WI38 (cell line): ENCODE measurements around the gene NDUFV3.
A peak's percentile ranks its signal among the peaks of the same experiment; 100 is the strongest.
"Not testable (repeated sequence)": the region's sequence is repeated elsewhere in the genome, so short reads cannot be mapped to it uniquely, and the experiment has no call there.

Experiments
- H3K4me3 ChIP-seq: 2 replicates; pipeline ENCODE4 v1.5.1; 2011; ENCODE audit warnings: low read depth, mild to moderate bottlenecking, control low read depth, low read length
- TF ChIP-seq, protein P1 (sequence below): IDR thresholded peaks from 2 replicates; pipeline ENCODE4 v1.5.1; 2012; ENCODE audit warnings: low read depth, mild to moderate bottlenecking, control low read depth, low read length

Gene NDUFV3

DNA sequence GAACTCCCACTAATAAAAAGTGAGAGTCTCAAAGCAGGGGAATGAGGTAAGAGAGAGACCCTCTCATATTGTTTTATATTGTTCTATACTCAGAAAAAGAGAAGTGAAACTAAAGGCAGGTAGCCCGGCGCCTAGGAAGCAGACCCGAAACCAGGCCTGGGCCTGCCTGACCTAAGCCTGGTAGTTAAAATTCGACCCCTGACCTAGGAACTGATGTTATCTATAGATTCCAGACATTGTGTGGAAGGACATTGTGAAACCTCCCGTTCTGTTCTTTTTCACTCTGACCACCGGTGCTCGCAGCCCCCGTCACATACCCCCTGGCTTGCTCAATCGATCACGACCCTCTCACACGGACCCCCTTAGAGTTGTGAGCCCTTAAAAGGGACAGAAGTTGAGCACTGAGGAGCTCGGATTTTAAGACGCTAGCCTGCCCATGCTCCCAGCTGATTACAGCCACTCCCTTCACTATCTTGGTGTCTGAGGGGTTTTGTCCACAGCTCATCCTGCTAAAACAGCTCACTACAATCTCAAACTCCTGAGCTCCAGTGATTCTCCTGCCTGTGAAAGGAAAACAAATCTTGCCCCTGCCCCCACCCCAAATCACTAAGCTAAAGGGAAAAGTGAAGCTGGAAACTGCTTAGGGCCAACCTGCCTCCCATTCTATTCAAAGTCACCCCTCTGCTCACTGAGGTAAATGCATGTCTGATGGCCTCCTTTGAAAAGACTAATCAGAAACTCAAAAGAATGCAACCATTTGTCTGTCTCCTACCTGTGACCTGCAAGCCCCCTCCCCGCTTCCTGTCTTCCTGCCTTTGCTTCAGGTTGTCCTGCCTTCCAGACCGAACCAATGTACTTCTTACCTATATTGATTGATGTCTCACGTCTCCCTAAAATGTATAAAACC, 44.2 kb downstream of the NDUFV3 start:
- H3K4me3 ChIP-seq, result not testable (repeated sequence)

DNA sequence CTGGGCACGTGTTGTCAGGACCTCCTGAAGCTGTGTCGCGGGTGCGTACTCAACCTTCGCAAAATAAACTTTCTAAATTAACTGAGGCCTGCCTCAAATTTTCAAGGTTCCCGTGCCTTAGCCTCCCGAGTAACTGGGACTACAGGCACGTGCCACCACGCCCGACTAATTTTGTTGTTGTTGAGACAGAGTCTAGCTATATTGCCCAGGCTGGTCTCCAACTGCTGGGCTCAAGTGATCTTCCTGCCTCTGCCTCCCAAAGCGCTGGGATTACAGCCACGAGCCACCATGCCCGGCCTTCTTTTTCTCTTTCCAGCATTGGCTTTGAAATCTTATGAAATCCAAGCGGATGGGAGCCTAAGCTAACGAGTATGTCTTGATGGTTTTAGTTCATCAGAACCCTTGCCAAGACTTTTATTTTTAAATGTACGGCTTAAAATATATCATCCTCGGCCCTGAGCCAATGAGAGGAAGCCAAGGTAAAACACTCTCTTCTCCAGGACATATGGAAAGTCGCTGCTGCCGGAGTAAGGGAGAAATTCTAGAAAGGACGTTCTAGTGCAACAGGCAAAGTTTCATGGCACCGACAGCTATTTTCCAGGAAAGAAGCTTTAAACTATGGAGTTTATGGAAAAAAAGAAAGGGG, 45.0 kb downstream of the NDUFV3 start:
- no peak overlapping the region for H3K4me3 ChIP-seq
- TF ChIP-seq, protein P1, sequence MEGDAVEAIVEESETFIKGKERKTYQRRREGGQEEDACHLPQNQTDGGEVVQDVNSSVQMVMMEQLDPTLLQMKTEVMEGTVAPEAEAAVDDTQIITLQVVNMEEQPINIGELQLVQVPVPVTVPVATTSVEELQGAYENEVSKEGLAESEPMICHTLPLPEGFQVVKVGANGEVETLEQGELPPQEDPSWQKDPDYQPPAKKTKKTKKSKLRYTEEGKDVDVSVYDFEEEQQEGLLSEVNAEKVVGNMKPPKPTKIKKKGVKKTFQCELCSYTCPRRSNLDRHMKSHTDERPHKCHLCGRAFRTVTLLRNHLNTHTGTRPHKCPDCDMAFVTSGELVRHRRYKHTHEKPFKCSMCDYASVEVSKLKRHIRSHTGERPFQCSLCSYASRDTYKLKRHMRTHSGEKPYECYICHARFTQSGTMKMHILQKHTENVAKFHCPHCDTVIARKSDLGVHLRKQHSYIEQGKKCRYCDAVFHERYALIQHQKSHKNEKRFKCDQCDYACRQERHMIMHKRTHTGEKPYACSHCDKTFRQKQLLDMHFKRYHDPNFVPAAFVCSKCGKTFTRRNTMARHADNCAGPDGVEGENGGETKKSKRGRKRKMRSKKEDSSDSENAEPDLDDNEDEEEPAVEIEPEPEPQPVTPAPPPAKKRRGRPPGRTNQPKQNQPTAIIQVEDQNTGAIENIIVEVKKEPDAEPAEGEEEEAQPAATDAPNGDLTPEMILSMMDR, result no peak

DNA sequence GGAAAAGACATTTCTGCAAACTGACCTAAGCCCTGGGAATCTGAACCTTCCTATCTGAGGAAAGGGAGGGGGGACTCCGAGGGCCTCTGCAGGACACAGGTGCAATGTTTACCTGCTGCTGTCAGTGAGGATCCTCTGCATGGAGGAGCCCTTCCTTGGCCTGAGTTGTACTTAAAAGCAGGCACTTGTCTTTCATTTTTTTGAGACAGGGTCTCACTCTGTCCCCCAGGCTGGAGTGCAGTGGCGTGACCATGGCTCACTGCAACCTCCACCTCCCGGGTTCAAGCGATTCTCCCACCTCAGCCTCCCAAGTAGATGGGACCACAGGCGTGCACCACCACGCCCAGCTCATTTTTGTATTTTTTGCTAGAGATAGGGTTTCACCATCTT, 45.5 kb downstream of the NDUFV3 start:
- not testable (repeated sequence) for H3K4me3 ChIP-seq

DNA sequence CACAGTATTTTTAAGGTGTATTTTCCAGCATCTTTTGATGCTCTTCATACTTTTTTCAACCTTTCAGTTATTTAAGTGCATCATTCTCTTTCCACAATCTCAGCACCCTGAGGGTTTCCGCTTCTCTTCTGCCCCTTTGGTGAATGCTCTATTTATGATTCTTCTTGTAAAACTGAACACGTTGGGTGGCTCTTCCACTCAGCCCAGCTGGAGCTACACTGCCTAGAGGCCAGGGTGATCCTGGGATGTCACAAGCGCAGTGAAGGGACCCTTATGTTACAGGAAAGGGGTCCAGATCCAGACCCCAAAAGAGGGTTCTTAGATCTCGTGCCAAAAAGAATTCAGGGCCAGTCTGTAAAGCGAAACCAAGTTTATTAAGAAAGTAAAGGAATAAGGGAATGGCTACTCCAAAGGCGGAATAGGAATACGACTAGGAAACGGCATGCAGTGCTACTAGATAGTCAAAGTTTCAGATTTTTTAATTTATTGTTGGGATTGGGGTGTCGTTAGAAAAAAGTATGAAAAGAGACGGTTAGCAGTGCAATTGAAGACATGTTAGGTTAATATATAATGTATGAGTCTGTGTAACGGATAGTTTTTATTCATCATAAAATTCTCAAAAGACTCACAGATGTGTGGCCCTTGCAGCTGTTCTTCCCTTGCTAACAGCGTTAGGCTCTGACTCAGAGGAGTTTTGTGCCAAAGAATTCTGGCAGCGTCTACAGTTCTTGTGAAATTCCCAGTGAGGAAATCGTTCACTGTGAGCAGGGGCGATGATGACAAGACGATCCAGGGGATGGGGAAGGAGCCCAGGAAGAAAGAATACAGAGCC, 46.7 kb downstream of the NDUFV3 start:
- TF ChIP-seq, protein P1, result no peak
- H3K4me3 ChIP-seq, result peak overlapping the region; percentile 48

DNA sequence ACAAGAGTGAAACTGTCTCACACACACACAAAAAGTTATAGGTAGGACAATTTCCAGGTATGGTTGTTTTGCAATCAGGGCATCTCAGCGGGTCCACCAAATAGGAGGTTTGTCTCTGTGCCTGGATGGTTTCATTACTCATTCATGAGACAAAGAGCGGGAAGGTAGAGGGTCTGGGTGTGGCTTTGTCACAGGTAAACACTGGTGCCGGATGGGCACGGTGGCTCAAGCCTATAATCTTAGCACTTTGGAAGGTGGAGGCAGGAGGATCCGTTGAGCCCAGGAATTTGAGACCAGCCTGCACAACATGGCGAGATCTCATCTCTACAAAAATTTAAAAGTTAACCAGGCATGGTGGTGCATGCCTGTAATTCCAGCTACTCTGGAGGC, 48.6 kb downstream of the NDUFV3 start:
- no peak overlapping the region for H3K4me3 ChIP-seq
- TF ChIP-seq, protein P1, result no peak

DNA sequence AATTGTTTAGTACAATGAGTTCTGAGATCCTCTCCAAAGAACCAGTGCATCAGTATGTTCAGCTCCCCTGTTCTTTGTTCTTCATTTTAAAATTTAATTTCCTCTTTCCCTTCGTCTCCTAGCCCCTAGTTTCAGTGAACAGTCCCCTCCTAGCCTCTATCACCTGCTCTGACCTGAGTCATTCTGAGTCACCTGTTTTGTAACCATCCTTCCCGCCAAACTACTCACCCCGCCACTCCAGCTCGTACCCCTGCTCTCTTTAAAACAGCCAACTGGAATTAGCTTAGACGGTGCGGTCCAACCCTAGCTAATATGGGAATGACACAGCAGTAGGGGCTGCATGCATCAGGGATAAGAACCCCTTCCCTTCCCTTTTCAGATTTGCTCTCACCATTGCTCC, 49.1 kb downstream of the NDUFV3 start:
- TF ChIP-seq, protein P1, result no peak
- no peak overlapping the region for H3K4me3 ChIP-seq

DNA sequence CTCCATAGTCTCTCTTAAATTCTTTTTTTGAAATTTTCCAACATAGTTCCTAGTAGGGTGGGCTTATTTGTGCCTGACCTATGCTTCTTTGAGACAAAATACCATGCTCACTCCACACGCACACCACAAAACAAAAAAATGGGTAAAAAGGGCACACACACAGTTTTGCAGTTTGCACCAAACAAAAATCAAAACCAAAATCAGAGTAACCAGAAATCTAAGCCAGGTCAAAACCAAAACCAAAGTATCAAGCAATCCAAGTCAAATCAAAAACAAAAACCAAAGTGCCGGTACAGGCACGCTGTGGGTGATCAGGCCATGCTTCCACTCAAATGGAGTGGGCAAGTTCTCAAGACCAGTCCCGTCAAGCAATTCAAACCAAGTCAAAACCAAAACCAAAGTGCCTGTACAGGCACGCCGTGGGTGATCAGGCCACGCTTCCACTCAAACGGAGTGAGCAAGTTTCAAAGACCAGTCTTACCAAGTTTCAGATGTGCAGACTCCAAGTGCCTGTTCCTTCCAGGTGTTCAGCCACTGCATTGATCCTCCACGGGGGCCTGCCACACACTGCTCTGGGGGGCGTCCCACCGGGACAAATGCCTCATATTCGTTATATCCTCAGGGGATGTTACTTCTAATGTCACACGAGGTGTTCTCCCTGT, 56.1 kb downstream of the NDUFV3 start:
- not testable (repeated sequence) for H3K4me3 ChIP-seq

DNA sequence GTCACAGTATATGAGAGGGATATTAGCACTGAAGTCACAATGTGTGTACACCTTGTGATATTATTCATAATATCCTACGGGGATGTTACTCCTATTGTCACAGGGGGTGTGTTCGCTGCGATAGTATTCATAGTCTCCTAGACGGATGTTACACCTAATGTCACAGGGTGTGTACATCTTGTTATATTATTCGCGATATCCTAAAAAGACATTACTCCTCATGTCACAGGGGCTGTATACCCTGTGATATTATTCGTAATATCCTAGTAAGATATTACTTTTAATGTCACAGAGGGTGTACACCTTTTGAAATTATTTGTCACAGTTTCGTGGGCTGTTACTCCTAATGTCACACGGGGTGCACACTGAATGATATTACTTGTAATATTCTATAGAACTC, 58.1 kb downstream of the NDUFV3 start:
- not testable (repeated sequence) for H3K4me3 ChIP-seq
